GM18502 (cell line): ENCODE measurements around the gene MVB12B.

Experiments used
- ATAC-seq: cut with Tn5 transposase; IDR thresholded peaks from one replicate; pipeline ENCODE4 v1.9.1; 2021; ENCODE audit warnings: mild to moderate bottlenecking; ENCODE audit not compliant: unreplicated experiment, poor library complexity

Gene MVB12B

DNA sequence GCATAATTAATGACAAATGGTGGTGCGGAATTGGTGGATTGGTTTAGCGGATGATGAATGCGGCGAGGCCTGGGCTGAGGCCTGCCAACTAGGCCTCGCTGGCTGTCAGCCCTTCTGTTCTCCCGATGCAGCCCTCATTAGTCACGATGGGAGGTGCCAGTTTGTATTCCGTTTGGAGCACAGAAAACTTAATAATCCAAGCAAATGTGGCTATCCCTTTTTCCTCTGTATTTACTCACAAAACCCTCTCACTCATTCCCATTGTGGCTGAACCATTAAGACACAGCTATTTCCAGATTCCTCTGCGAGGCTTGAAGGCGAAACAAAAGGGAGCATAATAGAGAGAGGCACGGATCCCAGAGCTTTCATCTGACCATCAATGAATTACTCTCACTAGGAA, 114.3 kb downstream of the MVB12B start:
- ATAC-seq = no peak

- no peak for ATAC-seq
Measured at GRCh38 chr9:126442636-126443035, 116.0 kb downstream of the MVB12B start.

GRCh38 chr9:126443144-126443543, 116.5 kb downstream of the MVB12B start:
- no peak for ATAC-seq

- ATAC-seq = no peak
Measured at GRCh38 chr9:126448136-126448535, 121.5 kb downstream of the MVB12B start.

DNA sequence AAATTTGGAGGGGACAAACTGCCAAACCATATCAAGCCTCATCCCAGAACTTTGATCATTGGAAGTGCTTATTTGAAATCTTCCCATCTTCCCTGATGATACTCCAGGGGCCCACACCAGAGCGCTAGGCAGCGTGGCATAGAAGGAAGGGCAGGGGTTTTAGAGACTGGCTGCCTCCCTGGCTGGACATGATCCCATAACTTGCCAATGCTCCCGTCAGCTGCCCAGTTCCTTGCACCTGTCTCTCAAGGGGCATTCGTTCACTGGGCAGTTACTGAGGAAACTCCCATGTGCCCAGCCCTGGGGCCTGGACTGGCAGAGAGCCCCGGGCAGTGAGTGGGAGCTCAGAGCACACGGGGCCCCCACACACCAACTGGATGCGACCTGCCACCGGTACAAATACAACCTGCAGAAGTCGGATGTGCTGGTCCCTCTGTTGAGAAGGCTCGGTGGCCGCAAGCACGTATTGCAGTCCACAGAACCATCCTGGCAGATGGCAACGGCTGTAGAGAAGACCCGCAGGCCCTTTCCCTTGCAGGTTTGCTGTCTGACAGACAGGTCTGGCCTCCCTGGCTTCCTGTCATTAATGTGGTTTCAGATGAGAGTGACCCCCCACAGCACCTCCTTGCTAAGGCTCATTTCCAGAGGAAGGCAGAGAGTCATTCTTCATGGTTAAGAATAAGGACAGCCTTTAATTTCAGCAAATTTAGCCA, 122.4 kb downstream of the MVB12B start:
- no peak for ATAC-seq

DNA sequence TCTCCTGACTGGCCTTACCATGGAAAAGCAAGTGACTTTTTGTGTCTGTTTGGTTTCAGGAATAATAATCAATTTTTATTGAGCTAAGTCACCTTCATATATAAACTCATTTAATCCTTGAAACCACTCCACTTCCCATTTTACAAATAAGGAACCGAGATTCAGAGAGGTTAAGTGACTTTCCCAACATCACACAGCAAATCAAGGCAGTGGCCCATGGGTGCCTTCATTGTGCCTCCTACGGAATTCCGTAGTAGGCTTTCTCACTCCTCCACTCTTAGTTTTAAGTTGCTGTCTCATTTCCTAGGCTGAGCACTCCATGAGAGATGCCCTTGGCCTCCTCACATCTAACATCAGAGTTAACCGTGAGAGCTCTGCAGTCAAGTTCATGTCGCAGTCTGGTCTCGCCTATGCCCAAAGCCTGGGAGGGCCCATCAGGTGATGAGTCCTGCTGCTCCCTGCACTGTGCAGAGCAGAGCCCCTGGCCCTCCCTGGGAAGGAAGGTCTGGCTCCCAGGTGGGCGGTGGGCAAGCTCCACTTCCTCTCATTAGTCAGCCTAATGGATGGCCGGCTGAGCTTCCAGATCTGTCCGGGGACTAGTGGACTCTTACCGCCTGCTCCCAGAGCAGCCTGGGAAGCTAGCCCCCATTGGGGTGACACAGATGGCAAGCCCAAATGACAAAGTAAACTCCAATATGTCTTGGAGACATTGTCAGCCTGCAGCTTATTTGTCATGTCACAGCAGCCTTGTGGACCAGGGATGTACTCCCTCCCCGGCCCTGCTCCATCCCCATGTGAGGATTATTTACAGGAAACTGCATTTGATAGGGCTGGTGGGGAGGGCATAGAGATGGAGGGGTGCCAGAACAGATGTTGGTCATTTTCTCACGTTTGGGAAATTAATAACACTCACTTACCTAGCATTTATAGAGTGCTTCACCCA, 123.4 kb downstream of the MVB12B start:
- ATAC-seq = no peak

- ATAC-seq = no peak
Measured at GRCh38 chr9:126450668-126451205, 124.1 kb downstream of the MVB12B start.

GRCh38 chr9:126451316-126451885, 124.8 kb downstream of the MVB12B start:
- ATAC-seq = no peak

DNA sequence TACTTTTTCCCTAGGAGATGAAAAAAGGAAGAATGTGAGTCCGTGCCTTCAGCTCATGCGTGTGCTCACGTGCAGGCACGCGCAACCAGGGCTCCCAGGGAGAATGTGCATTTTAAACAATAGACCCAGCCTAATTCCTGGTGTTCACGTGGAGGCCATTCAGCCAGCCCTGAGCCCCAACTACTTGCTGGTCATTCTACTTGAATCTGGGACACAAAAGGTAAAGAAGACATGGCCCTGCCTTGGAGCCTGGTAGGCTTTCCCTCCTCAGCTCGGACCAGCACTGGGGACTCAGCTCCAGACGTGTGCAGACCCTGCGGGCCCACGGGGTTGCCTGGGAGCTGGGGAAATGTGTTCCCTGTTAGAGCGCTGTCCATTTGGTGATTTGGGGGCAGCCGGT, 125.5 kb downstream of the MVB12B start:
- no peak for ATAC-seq

DNA sequence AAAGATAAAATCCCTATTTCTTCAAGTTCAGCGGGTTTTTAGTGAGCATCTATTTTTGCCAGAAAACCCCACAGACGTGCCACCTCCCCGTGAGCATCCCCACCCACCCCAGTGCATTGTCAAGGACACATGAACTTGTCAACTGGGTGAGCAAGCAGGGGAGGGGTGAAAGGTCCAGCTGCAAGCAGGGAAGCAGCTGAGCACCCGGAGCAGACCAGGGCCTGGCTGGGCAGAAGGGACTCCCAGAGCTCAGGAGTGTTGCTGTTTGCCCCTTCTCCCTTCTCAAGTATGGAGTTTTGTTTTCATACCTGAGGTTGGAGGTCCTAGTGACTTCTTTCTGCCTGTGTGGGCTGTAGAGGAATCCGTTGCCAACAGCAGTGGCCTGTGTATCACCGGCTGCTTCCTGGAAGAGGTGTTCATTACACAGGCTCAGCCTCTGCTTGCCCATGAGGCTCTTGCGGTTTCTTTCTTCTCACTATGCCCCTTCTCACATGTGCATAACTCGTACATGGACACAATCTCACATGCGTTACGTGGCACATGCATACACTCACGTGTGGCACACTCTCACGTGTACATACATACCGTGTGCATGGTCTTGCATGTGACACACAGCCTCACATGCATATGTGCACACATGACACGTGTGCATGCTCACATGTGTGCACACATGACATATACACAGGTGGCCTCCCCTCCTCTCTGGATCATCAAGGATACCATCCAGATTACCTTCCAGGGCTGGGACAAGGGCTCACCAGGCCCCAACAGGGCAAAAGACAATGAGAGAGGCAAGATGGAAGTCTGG, 126.7 kb downstream of the MVB12B start:
- ATAC-seq = no peak

- ATAC-seq = no peak
Measured at GRCh38 chr9:126454215-126454614, 127.6 kb downstream of the MVB12B start.

- ATAC-seq = no peak
Measured at GRCh38 chr9:126454795-126455194, 128.2 kb downstream of the MVB12B start.

- ATAC-seq = no peak
Measured at GRCh38 chr9:126456441-126457174, 130.0 kb downstream of the MVB12B start.

- ATAC-seq = no peak
Measured at GRCh38 chr9:126457175-126457547, 130.5 kb downstream of the MVB12B start.

GRCh38 chr9:126457890-126458289, 131.3 kb downstream of the MVB12B start:
- no peak for ATAC-seq

DNA sequence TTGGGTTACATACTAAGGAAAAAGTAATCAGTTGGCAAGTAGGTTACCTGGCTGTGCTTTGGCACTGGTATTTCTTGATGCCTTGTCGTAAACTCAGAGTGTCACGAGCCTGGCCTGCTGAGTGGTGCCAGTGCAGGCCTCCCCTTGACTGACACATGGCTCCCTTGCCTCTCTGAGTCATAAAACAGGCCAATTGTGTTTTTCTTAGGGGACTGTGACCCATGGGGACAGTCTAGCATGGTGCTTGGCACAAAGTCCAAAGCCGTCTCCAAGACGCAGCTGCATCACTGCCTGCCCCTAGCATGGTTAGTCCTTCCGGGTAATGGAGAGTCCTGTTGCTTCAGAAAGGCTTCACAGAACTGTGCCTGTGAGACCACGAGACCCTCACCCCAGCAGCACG, 132.5 kb downstream of the MVB12B start:
- ATAC-seq = no peak

- no peak for ATAC-seq
Measured at GRCh38 chr9:126459546-126459945, 132.9 kb downstream of the MVB12B start.

- no peak for ATAC-seq
Measured at GRCh38 chr9:126459965-126460843, 133.6 kb downstream of the MVB12B start.

DNA sequence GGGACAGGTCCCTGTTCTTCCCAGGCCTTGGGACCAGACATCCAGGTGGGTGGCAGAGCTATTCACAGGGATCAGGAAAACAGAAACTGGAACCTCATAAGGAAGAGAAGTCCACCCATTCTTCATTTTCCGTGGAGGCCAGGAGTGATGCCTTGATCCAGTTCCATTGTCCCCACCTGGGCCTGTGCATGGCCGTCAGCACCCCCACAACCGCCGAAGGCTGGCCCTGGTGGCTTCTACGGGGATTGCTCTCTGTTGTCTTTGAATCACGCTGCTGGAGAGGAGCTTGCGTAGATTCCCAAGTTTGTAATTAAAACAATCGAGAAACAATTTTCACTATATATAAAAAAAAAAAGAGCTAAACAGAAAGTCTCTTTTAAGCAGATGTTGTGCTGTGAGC, 134.4 kb downstream of the MVB12B start:
- no peak for ATAC-seq
